AG04450 (cell line): Measurements from ENCODE around the gene GEMIN7. TPM values are rescaled to one million over a fixed set of nuclear protein-coding genes. Genes with fewer than 3 reads are reported as not detected.

ENCODE experiments used
- CTCF ChIA-PET: fragments of 300-600, 350-600 bp; formaldehyde crosslinking; extraction: SDS; loops from one replicate; lab custom pipeline; 2022; ENCODE audit warnings: antibody characterized with exemption, inconsistent platforms; lab: Charles Lee
- POLR2A ChIA-PET: fragments of 350-600 bp; formaldehyde crosslinking; extraction: SDS; loops from one replicate; lab custom pipeline; 2021; ENCODE audit warnings: antibody characterized with exemption, inconsistent platforms; lab: Yijun Ruan, JAX
- DNase-seq: peaks from one replicate; pipeline ENCODE4 v3.0.0-alpha.2; 2011; ENCODE audit warnings: low read depth, low spot score
- H3K27ac ChIP-seq: one replicate; pipeline ENCODE4 v1.5.1; 2012; ENCODE audit warnings: low read depth, low read length, control low read depth
- H3K27me3 ChIP-seq: one replicate; pipeline ENCODE4 v1.6.0; 2012; ENCODE audit warnings: low read length; ENCODE audit not compliant: control insufficient read depth, insufficient read depth
- H3K4me3 ChIP-seq: 2 replicates; pipeline ENCODE4 v1.5.1; 2011; ENCODE audit warnings: mild to moderate bottlenecking, low read depth, low read length, control low read depth
- H3K9me3 ChIP-seq: 2 replicates; pipeline ENCODE4 v1.5.1; 2012; ENCODE audit warnings: low read length; ENCODE audit not compliant: control insufficient read depth, insufficient read depth
- polyA plus RNA-seq: library from polyadenylated mRNA; depleted of rRNA; stranded (reverse); fragments of >200 nt; gene quantifications from 2 replicates; pipeline ENCODE4 v1.2.3, GENCODE V29; 2011
- TF ChIP-seq, protein P1 (sequence below): IDR thresholded peaks from 2 replicates; pipeline ENCODE4 v1.5.1; 2011; ENCODE audit warnings: low read depth, low read length, control low read depth, inconsistent platforms

Gene GEMIN7
- polyA plus RNA-seq, 1 experiment = 20.6 TPM

DNA sequence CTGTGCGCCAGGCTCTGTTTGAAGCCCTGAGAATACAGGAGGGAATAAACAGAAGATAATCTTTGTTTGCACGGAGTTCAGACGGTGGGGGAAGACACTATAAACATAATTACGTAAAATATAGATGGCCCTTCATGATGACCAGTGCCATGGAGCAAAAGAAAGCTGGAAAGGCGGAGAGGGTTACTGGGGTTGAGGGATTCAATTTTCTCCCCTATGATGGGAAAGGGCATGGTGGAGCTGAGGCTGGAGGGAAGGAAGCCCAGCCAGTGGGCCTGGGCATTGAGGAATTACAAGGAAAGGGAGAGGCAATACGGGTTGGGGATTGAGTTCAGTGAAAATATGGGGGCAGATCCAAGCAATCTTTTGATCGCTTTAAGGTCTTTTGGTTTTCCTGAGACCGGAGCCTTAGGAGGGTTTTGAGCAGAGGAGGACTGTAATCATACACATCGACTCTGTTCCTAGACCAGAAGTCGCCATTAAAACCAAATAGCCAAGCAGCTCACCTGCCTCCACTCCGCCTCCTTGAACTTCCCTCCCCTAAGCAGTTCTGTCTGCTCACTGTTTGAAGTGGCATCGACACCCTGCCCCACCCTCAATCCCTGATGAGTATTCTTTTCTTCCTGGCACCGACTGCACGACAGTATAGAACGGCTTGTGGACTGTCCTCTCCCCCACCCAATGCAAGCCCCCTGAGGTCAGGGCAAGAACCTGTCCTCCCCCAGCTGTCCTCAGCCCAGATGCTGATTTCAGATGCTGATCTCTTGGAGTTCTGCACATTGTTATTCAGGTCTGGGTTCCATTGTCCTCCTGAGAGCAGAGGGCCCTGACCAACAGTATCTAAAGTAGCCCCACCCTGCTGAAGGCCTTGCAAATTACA, 2.0 kb upstream of the GEMIN7 start:
- DNase-seq = no peak
- TF ChIP-seq, protein P1, sequence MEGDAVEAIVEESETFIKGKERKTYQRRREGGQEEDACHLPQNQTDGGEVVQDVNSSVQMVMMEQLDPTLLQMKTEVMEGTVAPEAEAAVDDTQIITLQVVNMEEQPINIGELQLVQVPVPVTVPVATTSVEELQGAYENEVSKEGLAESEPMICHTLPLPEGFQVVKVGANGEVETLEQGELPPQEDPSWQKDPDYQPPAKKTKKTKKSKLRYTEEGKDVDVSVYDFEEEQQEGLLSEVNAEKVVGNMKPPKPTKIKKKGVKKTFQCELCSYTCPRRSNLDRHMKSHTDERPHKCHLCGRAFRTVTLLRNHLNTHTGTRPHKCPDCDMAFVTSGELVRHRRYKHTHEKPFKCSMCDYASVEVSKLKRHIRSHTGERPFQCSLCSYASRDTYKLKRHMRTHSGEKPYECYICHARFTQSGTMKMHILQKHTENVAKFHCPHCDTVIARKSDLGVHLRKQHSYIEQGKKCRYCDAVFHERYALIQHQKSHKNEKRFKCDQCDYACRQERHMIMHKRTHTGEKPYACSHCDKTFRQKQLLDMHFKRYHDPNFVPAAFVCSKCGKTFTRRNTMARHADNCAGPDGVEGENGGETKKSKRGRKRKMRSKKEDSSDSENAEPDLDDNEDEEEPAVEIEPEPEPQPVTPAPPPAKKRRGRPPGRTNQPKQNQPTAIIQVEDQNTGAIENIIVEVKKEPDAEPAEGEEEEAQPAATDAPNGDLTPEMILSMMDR = no peak
- CTCF ChIA-PET = interaction anchor here (1.3 kb wide), 1 partner anchor 17 kb away, joined by 5 read pairs; no protein-coding TSS in a partner anchor
- POLR2A ChIA-PET = interaction anchor here (0.6 kb wide), 1 partner anchor 298 kb away, joined by 6 read pairs; no protein-coding TSS in a partner anchor
- Histone ChIP-seq H3K4me3 (no peak overlapping the region), H3K27me3 (no peaks in the 10 kb centered on the region), H3K9me3 (no peaks in the 10 kb centered on the region), H3K27ac (no peak overlapping the region)

DNA sequence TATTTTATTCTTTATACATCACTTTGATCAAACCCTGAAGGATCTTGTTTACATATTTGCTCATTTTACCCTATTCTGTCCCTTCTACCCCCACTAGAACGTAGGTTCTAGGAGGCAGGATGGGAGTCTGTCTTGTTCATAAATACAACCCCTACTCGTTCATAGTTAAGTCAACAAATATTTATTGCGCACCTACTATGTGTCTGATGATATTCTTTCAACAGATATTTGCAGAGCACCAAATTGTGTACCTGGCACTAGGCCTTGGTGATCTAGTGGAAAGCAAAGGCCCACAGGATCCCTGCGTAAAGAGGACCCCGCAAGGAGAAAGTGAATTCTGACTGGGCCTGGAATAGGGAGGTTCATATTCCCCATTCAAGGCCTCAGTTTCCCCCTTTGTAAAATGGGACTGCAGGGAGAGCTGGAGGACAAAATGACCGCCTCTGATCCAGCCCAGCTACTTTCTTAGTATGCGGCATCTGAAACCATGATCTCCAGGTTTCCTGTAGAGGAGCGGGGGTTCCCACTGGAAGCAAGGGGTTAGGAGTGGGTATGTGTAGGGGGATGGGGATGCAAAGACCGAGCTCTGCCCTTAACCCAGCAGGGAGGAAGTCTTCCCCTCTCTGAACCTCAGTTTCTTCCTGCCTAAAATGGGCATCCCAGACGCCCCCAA, 534 bp upstream of the GEMIN7 start:
- POLR2A ChIA-PET = interaction anchor here (0.6 to 1.1 kb wide), 3 partner anchors 13 to 40 kb away, joined by 3 to 5 read pairs (median 4); partner anchors contain the start of genes CLASRP and PPP1R37
- no peak for DNase-seq
- TF ChIP-seq, protein P1 = no peak
- H3K4me3 ChIP-seq = peak overlapping the region; percentile 98
- no peaks in the 10 kb centered on the region for H3K9me3 ChIP-seq
- peak overlapping the region; percentile 52 for H3K27ac ChIP-seq
- CTCF ChIA-PET = no interaction called here
- no peaks in the 10 kb centered on the region for H3K27me3 ChIP-seq

DNA sequence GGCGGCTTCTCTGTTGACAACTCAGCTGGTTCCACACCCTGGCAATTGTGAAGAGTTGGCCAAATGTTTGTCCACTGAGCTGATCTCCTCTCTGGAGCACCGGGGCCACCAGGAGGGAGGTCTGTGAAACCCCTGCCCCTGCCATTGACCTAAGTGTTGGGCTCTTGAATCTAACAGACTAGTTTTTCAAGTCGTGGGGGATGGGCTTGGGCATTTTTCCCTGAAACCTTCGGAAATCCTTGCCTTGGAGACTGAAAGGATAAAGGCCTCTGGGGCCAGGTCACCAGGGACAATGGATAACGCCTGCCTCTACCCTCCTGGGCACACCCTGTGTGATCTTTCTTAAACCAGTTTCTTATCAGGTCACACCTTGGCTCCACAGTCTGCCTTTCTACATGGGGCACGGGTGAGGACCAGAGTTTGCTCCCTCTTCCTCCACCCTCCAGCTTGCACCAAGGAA, 881 bp downstream of the GEMIN7 start:
- no peak overlapping the region for H3K27ac ChIP-seq
- ChIA-PET POLR2A (interaction anchor here (0.5 to 1.0 kb wide), 4 partner anchors 11 to 151 kb away, joined by 3 to 8 read pairs (median 4); partner anchors contain the start of gene PPP1R37), CTCF (interaction anchor here (0.7 to 1.3 kb wide), 3 partner anchors 12 to 234 kb away, joined by 3 to 4 read pairs (median 3); partner anchors contain the start of gene NECTIN2)
- TF ChIP-seq, protein P1 = no peak
- peak overlapping the region; percentile 98 for H3K4me3 ChIP-seq
- DNase-seq = no peak
- no peaks in the 10 kb centered on the region for H3K9me3 ChIP-seq
- no peaks in the 10 kb centered on the region for H3K27me3 ChIP-seq

DNA sequence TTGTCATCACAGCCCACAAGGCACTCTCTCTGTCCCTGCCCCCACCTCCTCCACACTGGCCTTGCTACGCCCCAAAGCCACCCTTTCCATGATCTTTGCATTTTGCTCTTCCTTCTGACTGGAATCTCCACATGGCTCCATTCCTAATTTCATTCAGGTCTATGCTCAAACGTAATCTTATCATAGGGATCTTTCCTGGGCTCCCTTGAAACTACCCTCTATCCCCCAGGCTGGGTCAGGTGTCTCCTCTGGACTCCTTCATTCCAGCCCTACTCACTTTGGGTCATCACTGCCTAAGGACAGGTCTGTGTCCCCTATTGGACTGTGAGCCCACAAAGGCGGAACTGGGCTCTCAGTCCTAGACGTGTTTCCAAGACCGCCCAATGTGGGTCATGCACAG, 3.1 kb downstream of the GEMIN7 start:
- DNase-seq = no peak
- TF ChIP-seq, protein P1 = no peak
- Histone ChIP-seq H3K9me3 (no peaks in the 10 kb centered on the region), H3K4me3 (no peak overlapping the region), H3K27me3 (no peaks in the 10 kb centered on the region), H3K27ac (no peak overlapping the region)
- ChIA-PET POLR2A (interaction anchor here (0.6 kb wide), 1 partner anchor 441 kb away, joined by 4 read pairs; no protein-coding TSS in a partner anchor), CTCF (no interaction called here)
